HUDEP-2 (cell line): ENCODE results near the gene SMIM31.

Experiments used
- DNase-seq, 76 experiments: peaks; one replicate each; lab custom pipeline; 2025; ENCODE audit not compliant: unreplicated experiment in 76 of 76; lab: John Stamatoyannopoulos, UW

Gene SMIM31

DNA sequence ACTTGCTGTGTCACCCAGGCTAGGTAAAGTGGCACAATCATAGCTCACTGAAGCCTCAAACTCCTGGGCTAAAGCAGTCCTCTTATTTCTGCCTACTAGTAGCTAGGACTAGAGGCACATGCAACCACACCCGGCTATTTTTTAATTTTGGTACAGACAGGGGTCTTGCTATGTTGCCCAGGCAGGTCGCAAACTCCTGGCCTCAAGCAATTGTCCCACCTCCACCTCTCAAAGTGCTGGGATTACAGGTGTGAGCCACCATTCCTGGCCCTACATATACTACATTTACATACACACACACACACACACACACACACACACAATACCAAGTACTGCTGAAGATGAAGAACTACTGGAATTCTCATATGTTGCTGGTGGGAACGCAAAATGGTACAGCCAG lies 26.9 kb downstream of the SMIM31 start:
- DNase-seq = no peak

DNA sequence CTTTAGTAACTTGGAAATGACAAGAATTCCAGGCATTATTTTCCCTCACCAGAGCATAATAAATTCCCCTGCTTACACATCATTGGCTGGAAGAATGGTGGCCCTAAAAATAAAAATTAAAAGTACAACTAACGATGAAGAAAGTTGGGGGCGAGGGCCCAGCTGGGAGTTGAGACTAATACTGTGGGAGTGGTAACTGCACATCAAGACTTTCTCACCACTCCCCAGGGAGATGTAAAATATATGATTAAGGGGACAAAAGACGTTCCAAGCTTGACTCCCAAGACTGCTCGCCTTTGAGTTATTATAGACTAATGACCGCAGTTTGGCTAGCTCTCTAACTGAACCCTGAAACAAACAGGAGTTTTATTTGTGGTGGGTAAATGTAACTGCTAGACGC lies 30.0 kb downstream of the SMIM31 start:
- no peak for DNase-seq

DNA sequence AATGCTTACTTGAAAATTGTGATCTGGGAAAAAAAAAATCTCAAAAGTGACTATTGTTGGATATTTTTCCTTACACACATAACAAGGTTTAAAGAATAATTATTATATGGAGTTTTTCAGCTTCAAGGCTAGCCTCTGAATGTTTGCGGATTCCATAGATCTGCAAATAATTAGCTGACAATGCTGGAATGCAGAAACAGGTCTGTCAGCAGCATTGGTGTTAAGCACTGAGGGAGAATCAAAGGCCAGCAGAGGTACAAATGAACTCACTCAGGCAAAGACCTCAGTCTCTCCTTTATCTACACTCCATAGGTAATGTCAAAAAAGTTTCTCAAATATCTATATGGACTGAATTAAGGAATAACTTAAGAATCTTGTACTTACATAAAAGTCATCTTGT lies 35.1 kb downstream of the SMIM31 start:
- DNase-seq = no peak

DNA sequence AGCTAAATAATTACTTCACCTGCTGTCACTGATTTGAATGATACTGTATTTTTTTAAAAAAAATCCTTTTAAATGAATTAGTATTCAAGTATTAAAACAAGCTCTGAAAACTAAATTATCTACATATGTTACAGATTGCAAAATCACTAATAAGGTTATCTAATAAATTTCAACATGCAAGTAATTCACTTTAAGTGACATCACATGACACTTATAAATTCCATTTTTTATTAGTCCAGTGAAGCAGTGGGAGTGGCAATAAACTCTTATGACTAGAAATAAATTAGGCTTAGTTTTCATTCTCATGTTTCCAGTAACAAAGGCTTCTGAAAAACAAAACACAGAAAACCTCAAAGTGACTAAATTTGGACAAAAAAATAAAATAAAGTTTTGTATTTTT lies 36.3 kb downstream of the SMIM31 start:
- DNase-seq = no peak

DNA sequence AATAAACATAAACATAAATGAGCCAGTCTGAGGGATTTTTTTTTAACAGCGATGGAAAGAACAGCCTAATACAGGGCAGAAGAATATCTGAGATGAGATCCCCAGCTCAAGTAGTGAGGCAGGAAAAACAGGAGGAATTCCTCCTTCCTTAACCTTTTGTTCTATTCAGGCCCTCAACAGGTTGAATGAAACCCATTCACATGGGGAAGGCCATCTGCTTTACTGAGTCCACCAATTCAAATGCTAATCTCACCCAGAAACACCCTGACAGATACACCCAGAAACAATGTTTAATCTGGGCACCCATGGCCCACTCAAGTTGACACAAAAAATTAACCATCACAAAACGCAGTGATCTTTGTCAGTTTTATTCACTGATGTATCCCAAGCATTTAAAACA lies 45.5 kb downstream of the SMIM31 start:
- no peak for DNase-seq

DNA sequence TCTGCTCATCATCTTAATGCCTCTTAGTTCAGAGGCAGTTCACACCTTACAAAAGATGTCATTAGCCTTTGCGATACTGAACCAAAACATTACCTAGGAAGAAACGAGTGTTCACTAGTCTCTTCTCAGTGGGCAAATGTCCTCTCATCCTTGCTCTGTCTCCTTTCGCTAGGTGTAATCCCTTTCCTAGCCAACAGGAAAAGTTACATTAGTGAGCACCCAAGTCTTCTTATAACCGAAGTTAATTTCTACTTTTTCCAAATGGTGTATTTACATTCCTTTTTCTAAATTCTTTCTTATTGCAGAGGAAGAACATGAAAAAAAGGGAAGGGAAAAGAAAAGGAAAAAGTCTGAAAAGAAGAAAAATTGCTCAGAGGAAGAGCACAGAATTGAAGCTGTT lies 46.9 kb downstream of the SMIM31 start:
- DNase-seq = no peak

DNA sequence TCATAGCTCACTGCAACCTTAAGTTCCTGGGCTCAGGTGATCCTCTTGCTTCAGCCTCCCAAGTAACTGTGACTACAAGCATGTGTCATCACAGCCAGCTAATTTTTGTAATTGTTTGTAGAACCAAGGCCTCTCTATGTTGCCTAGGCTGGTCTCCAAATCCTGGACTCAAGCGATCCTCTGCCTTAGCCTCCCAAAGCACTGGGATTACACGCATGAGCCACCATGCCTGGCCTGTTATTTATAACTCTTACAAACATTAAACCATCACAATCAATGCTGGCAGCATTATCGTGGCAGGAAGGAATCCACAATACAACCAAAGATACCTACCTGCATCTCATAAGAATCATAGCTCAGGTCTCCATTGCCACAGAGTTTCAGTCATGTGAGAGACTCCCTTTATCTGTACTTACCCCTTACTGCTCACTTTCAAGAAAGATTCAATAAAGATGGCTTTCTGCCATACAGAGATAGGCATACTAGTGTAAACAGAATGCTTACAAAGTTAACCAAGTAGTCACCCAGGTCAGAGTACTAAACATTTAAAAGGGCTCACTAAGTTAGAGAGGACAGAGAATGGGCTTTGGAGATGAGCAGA lies 48.5 kb downstream of the SMIM31 start:
- no peak for DNase-seq

DNA sequence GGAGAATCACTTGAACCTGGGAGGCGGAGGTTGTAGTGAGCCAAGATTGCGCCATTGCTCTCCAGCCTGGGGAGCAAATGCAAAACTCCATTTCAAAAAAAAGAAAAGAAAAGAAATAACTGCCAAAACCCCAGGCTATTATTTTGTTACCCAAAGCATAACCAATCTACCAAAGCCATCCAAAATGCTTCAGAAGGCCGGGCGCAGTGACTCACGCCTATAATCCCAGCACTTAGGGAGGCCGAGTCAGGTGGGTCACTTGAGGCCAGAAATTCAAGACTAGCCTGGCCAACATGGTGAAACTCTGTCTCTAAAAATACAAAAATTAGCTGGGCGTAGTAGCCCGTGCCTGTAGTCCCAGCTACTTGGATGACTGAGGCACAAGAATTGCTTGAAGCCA lies 49.8 kb downstream of the SMIM31 start:
- no peak for DNase-seq

- no peak for DNase-seq
These were observed 53.7 kb downstream of the SMIM31 start for GRCh38 chr4:164807611-164808010.

DNA sequence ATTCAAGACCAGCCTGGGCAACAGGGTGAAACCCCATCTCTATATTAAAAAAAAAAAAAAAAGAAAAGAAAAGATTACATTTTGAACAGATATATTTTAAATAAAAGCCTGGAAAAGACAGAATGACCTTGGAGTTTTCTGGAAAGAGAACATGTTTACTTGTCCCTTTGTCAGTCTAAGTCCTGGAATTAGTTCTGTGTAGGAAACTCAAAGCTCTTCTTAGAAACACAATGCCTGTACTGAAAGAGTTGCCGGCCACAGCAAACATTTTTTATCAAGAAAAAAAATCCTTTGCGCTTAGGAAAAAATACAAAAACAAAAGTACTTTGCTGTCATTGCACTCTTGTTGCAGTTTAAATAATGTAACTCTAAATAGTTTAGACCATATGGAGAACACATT lies 59.6 kb downstream of the SMIM31 start:
- no peak for DNase-seq

- DNase-seq = no peak
These were observed 61.8 kb downstream of the SMIM31 start for GRCh38 chr4:164815711-164816110.

DNA sequence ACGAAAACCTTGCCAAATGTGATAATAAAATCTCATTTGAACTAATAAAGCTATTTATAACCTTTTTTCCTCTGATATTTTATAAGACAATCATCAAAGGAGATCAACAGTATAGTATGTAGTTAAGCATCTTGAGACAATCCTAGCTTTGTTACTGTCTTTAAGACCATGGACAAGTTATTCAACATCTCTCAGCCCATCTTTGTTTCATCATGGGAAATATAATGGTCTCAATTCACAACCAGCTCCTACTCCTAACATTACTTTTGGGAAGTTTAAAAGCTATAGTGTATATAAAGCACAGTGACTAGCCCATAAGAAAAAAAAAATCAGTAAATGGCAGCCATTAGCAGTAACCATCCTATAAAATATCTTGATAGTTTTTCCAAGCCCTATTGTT lies 65.4 kb downstream of the SMIM31 start:
- no peak for DNase-seq

GRCh38 chr4:164821711-164822110 lies 67.8 kb downstream of the SMIM31 start:
- DNase-seq = no peak

GRCh38 chr4:164824581-164824980 lies 70.7 kb downstream of the SMIM31 start:
- DNase-seq = no peak

- DNase-seq = no peak
These were observed 75.0 kb downstream of the SMIM31 start for GRCh38 chr4:164828955-164829354.

DNA sequence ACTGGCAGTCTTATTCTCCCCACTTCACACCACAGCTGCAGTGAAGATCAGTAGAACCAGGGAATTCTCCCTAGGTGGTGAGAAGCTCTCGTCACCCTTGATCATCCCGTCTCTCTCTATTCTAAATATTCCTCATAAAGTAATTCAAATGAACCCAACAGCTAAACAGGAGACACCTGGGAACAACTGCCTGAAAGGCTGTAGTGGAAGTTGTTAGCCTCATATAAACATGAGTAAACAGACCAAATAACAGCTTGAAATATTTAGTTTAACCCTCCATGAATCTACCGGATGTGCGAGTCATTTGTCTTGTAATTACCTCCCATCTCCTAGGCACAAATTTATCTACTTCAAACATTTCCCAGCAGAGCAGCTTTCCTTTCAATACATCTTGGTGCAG lies 92.6 kb downstream of the SMIM31 start:
- DNase-seq = no peak

GRCh38 chr4:164847016-164847415 lies 93.1 kb downstream of the SMIM31 start:
- DNase-seq = no peak

DNA sequence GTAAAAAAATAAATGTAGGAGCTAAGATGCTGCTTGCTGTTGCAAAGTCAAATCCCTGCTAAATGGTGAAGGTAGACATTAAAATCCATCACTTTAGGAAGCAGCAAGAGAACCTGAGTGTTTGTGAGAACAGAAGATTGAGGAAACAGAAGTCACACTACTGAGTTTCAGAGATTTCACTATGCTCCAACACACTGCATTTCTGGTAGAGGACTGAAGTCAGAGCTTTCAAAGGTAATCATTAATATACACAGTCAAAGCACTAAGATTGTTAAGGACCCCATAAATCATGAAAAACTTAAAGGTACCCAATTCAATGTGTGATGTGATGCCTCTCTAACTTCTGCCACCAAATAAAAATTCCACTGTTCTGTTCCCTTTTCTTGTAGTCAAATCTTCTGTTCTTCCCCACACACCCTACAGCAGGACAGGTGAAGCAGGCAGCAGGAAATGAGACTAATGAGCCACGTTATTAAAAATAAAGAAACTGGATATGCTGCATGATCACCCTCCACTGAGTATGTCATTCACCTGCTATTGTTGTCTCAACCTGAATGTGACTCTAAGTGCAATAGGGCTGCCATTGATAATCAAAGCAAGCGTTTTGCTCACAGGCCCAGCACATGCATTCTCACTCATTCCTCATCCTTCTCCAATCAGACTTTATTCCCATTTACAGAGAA lies 94.2 kb downstream of the SMIM31 start:
- DNase-seq = no peak
